Fibroblast of lung (primary cell): Measurements from ENCODE around the gene PPFIBP2. TPM values are rescaled to one million over a fixed set of nuclear protein-coding genes. Genes with fewer than 3 reads are reported as not detected.

Experiments
- DNase-seq, 2 donors: peaks; one replicate each; pipeline versions ENCODE4 v3.0.0 to v3.0.0-alpha.2; 2010; ENCODE audit warnings: low read depth in 2 of 2
- H2AFZ ChIP-seq: 2 replicates; pipeline ENCODE4 v1.5.1; 2012; ENCODE audit warnings: low read length, control low read depth, inconsistent platforms
- H3K27ac ChIP-seq: 2 replicates; pipeline ENCODE4 v1.5.1; 2011; ENCODE audit warnings: low read length, control low read depth; ENCODE audit not compliant: insufficient read depth
- H3K27me3 ChIP-seq: 2 replicates; pipeline ENCODE4 v1.5.1; 2011; ENCODE audit warnings: mild to moderate bottlenecking, low read length; ENCODE audit not compliant: control insufficient read depth, insufficient read depth
- H3K36me3 ChIP-seq: 2 replicates; pipeline ENCODE4 v1.5.1; 2011; ENCODE audit warnings: low read length; ENCODE audit not compliant: control insufficient read depth, insufficient read depth
- H3K4me1 ChIP-seq: 2 replicates; pipeline ENCODE4 v1.5.1; 2011; ENCODE audit warnings: low read length; ENCODE audit not compliant: control insufficient read depth, insufficient read depth; ENCODE audit errors: extremely low read depth
- H3K4me2 ChIP-seq: 2 replicates; pipeline ENCODE4 v1.5.1; 2011; ENCODE audit warnings: low read length, control low read depth; ENCODE audit not compliant: insufficient read depth; ENCODE audit errors: extremely low read depth
- H3K4me3 ChIP-seq, 4 experiments: fragments of 200-600 bp in 1 of 4; sonication (generic) in 1 of 4; replicated peaks in 1 of 4; 2 replicates each; pipeline ENCODE4 v1.5.1; 2011 to 2016; ENCODE audit warnings: low read length in 4 of 4, low read depth in 3 of 4, mild to moderate bottlenecking in 3 of 4, control low read depth in 2 of 4, inconsistent platforms in 1 of 4, mixed read lengths in 1 of 4; ENCODE audit not compliant: insufficient read depth in 1 of 4; ENCODE audit errors: control extremely low read depth in 1 of 4
- H3K79me2 ChIP-seq: 2 replicates; pipeline ENCODE4 v1.5.1; 2012; ENCODE audit warnings: mild to moderate bottlenecking, low read length, inconsistent platforms; ENCODE audit not compliant: control insufficient read depth, insufficient read depth
- H3K9ac ChIP-seq: 2 replicates; pipeline ENCODE4 v1.5.1; 2011; ENCODE audit warnings: mild to moderate bottlenecking, low read length, control low read depth; ENCODE audit not compliant: insufficient read depth
- H3K9me3 ChIP-seq: 2 replicates; pipeline ENCODE4 v1.5.1; 2012; ENCODE audit warnings: low read depth, low read length; ENCODE audit not compliant: control insufficient read depth, insufficient read depth
- H4K20me1 ChIP-seq: 2 replicates; pipeline ENCODE4 v1.5.1; 2011; ENCODE audit warnings: low read length; ENCODE audit not compliant: control insufficient read depth, insufficient read depth; ENCODE audit errors: extremely low read depth
- EZH2 ChIP-seq: IDR thresholded peaks from 2 replicates; pipeline ENCODE4 v1.5.1; 2012; ENCODE audit warnings: low read length, control low read depth, mild to moderate bottlenecking; ENCODE audit errors: missing control alignments
- polyA plus RNA-seq, 2 donors: library from polyadenylated mRNA; depleted of rRNA in 1 of 2; stranded (reverse) in 1 of 2; unstranded in 1 of 2; fragments of >200 nt; gene quantifications; 2 replicates each; pipeline ENCODE4 v1.2.1, GENCODE V29; 2011 to 2012; ENCODE audit warnings: missing spikeins in 1 of 2
- total RNA-seq: library from RNA; depleted of rRNA; stranded (reverse); fragments of >200 nt; gene quantifications from 2 replicates; pipeline ENCODE4 v1.2.1, GENCODE V29; 2014
- TF ChIP-seq, protein P1 (sequence below), 2 donors: IDR thresholded peaks in 1 of 2; conservative IDR thresholded peaks in 1 of 2; 1 replicate in 1 of 2; 2 replicates in 1 of 2; pipeline ENCODE4 v1.5.1; 2011 to 2012; ENCODE audit warnings: low read length in 2 of 2, control low read depth in 1 of 2, inconsistent platforms in 1 of 2, low read depth in 1 of 2, mild to moderate bottlenecking in 1 of 2

PPFIBP2 gene
- total and polyA plus RNA-seq, 2 donors (not counting 1 experiment from before 2014, with no cell fraction given): 11.4 to 38.8 TPM

DNA sequence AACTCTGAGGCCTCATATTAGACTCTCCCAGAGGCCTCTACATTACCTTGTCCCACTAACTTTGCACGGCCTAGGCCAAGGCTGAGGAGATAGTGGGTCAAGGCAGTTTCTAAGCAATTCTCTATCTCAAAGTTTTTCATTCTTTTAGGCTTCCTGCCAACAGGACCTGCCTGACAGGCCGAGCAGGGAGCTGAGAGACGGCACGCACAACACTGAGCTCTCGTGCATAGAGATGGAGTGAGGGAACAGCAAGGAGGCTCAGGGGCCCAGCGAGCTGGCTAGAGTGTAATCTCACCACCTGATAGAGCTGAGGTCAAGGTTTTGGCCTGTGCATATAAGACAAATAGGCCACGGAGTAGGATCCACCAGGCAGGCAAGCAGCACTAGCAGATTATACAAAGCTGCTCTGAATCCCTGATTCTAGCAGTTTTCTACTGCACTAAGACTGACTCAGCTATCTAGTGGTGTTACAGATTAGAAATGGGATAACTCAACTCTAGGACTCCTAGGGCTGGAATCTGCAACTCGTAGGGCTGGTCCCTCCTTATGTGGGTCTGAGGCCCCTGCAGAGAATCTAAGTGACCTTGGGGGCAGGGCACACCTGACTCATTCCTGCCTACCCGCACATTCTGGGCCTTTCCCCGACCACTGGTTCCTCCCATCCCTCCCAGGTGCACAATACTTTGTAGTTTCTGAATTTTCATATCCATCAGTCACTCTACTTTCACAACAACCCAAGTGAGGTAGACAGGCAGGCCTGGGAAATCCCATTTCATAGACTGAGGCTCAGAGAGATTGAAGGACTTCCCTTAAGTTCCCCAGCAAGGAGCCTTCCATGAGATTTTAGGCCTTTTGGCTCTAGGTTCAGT is 157.8 kb downstream of the PPFIBP2 start:
- Histone ChIP-seq H3K9me3 (no peaks in the 10 kb centered on the region), H3K4me1 (no peaks in the 10 kb centered on the region), H3K79me2 (no peaks in the 10 kb centered on the region), H3K27ac (no peak overlapping the region), H3K27me3 (no peaks in the 10 kb centered on the region), H3K36me3 (no peaks in the 10 kb centered on the region), H3K9ac (no peak overlapping the region), H4K20me1 (no peaks in the 10 kb centered on the region), H3K4me2 (no peak overlapping the region), H3K4me3 (no peak overlapping the region), H2AFZ (no peak overlapping the region)
- DNase-seq: no peak
- no peak for TF ChIP-seq EZH2
- TF ChIP-seq, protein P1, sequence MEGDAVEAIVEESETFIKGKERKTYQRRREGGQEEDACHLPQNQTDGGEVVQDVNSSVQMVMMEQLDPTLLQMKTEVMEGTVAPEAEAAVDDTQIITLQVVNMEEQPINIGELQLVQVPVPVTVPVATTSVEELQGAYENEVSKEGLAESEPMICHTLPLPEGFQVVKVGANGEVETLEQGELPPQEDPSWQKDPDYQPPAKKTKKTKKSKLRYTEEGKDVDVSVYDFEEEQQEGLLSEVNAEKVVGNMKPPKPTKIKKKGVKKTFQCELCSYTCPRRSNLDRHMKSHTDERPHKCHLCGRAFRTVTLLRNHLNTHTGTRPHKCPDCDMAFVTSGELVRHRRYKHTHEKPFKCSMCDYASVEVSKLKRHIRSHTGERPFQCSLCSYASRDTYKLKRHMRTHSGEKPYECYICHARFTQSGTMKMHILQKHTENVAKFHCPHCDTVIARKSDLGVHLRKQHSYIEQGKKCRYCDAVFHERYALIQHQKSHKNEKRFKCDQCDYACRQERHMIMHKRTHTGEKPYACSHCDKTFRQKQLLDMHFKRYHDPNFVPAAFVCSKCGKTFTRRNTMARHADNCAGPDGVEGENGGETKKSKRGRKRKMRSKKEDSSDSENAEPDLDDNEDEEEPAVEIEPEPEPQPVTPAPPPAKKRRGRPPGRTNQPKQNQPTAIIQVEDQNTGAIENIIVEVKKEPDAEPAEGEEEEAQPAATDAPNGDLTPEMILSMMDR (conservative IDR thresholded peaks at IDR 0.05 in 1 of 2, IDR thresholded peaks at IDR 0.05 in 1 of 2; ENCODE audit: low read depth in 1 of 2, low read length in 2 of 2): no peak

DNA sequence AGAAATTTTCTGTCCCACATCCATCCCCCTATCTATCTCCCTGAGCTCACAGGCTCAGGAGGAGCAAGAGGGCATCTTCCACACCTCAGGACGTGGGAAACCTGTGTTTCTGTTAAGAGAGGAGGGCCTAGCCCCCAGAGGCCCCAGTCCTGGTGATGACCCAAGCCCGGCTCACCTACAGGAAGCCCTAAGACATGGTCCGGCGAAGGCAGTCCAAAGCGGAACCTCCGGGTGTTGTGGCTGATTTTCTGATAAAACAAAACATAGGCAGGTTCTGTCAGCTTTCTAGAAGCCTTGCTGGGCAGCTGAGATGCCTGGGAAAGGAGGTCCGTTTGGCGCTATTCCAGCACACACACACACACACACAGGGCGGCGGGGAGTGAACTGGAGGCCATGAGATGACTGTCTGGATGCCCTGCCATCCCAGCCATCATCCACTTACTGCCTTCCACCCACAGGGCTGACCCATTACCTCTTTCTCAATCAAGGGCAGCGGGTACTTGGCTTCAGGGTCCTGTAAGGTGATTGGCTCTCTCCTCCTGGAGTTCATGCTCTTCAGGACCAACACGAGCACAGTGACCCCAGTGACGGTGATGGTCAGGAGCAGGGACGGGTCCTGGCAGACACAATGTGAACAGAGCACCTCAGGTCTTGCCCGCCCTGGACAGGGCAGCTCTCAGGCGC is 158.6 kb downstream of the PPFIBP2 start:
- no peak overlapping the region for H3K27ac ChIP-seq
- no peak overlapping the region for H3K9ac ChIP-seq
- TF ChIP-seq EZH2: no peak
- TF ChIP-seq, protein P1 (conservative IDR thresholded peaks at IDR 0.05 in 1 of 2, IDR thresholded peaks at IDR 0.05 in 1 of 2; ENCODE audit: low read depth in 1 of 2, low read length in 2 of 2): no peak
- DNase-seq: no peak
- peak overlapping the region; percentile 13 for H3K4me2 ChIP-seq
- no peaks in the 10 kb centered on the region for H3K4me1 ChIP-seq
- no peaks in the 10 kb centered on the region for H3K36me3 ChIP-seq
- no peaks in the 10 kb centered on the region for H3K79me2 ChIP-seq
- H2AFZ ChIP-seq: no peak overlapping the region
- no peaks in the 10 kb centered on the region for H3K27me3 ChIP-seq
- no peaks in the 10 kb centered on the region for H3K9me3 ChIP-seq
- H3K4me3 ChIP-seq: peak overlapping the region in 2 of 4 experiments; percentile 52 to 63
- H4K20me1 ChIP-seq: no peaks in the 10 kb centered on the region

GRCh38 chr11:7672960-7673723 is 159.3 kb downstream of the PPFIBP2 start, which contains the start of gene CYB5R2:
Gene CYB5R2, minus strand, starts transcription at chr11:7673500. Its CDS starts 675 bp downstream, at chr11:7672825.
- peak within 1 kb of the TSS; percentile 40 to 63 (median 48) for H3K4me3 ChIP-seq
- peak; percentile 16 to 59 for DNase-seq
- peak within 1 kb of the TSS; percentile 69 for H3K9ac ChIP-seq
- no peaks in the 10 kb centered on the region for H3K9me3 ChIP-seq
- H3K36me3 ChIP-seq: no peaks in the 10 kb centered on the region
- peak within 1 kb of the TSS; percentile 72 for H2AFZ ChIP-seq
- H3K27ac ChIP-seq: no peak within 1 kb of the TSS
- no peaks in the 10 kb centered on the region for H4K20me1 ChIP-seq
- no peaks in the 10 kb centered on the region for H3K79me2 ChIP-seq
- H3K4me1 ChIP-seq: no peaks in the 10 kb centered on the region
- H3K27me3 ChIP-seq: no peaks in the 10 kb centered on the region
- TF ChIP-seq EZH2: no peak
- TF ChIP-seq, protein P1 (conservative IDR thresholded peaks at IDR 0.05 in 1 of 2, IDR thresholded peaks at IDR 0.05 in 1 of 2; ENCODE audit: low read depth in 1 of 2, low read length in 2 of 2): no peak
- peak within 1 kb of the TSS; percentile 32 for H3K4me2 ChIP-seq
